ACHN (cell line): ENCODE data around the gene CENPI.
"Not testable (repeated sequence)": the region's sequence is repeated elsewhere in the genome, so short reads cannot be mapped to it uniquely, and the experiment has no call there.

Source experiments
- DNase-seq: peaks from one replicate; pipeline ENCODE4 v3.0.0-alpha.2; 2015
- in situ Hi-C: cut with HindIII; loops from 2 replicates; pipeline ENCODE4 v1.10.0; 2017; ENCODE audit warnings: low sequenced_read_pairs, low pct_ligation_motif_present, low pct_unique_long_range_greater_than_20kb

The CENPI gene

GRCh38 chrX:101097546-101098453 is at the start of gene CENPI:
CENPI (plus strand) TSS chrX:101098204; CDS start chrX:101101071, 2,867 bp downstream.
- in situ Hi-C loops: no loop called here
- DNase-seq: peak; percentile 84

- in situ Hi-C loops: no loop called here
- no peak for DNase-seq
Observed at GRCh38 chrX:101051153-101051548, 46.9 kb upstream of the CENPI start.

GRCh38 chrX:101051549-101052302 is 46.3 kb upstream of the CENPI start, which contains the start of gene TRMT2B:
TRMT2B (minus strand) TSS chrX:101052111; CDS start chrX:101042289, 9,822 bp downstream.
- DNase-seq: peak; percentile 70
- in situ Hi-C loops: no loop called here

GRCh38 chrX:101056551-101056950 is 41.5 kb upstream of the CENPI start:
- DNase-seq, in situ Hi-C loops: not testable (repeated sequence)

- no peak for DNase-seq
- in situ Hi-C loops: no loop called here
Observed at GRCh38 chrX:101057093-101057714, 40.8 kb upstream of the CENPI start.

- in situ Hi-C loops: no loop called here
- DNase-seq: no peak
Observed at GRCh38 chrX:101062176-101062575, 35.8 kb upstream of the CENPI start.

GRCh38 chrX:101071582-101071981 is 26.4 kb upstream of the CENPI start:
- DNase-seq: no peak
- in situ Hi-C loops: no loop called here

GRCh38 chrX:101078716-101079598 is 19.0 kb upstream of the CENPI start, which contains the start of gene TMEM35A:
TMEM35A (plus strand) TSS chrX:101078879; CDS start chrX:101079003, 124 bp downstream.
- in situ Hi-C loops: no loop called here
- no peak for DNase-seq

- in situ Hi-C loops: no loop called here
- no peak for DNase-seq
Observed at GRCh38 chrX:101079736-101080270, 18.2 kb upstream of the CENPI start.

- no peak for DNase-seq
- in situ Hi-C loops: no loop called here
Observed at GRCh38 chrX:101080326-101081124, 17.5 kb upstream of the CENPI start.

GRCh38 chrX:101081231-101081630 is 16.8 kb upstream of the CENPI start:
- DNase-seq: no peak
- in situ Hi-C loops: no loop called here

- DNase-seq: no peak
- in situ Hi-C loops: no loop called here
Observed at GRCh38 chrX:101091817-101092216, 6.2 kb upstream of the CENPI start.

- in situ Hi-C loops: no loop called here
- no peak for DNase-seq
Observed at GRCh38 chrX:101108284-101108683, 10.3 kb downstream of the CENPI start.

GRCh38 chrX:101117701-101118100 is 19.7 kb downstream of the CENPI start:
- in situ Hi-C loops: no loop called here
- DNase-seq: no peak

GRCh38 chrX:101136235-101136634 is 38.2 kb downstream of the CENPI start:
- in situ Hi-C loops: no loop called here
- DNase-seq: no peak
